ENCODE results near the gene GAS2. TPM values are rescaled to one million over a fixed set of nuclear protein-coding genes. Genes with fewer than 3 reads are reported as not detected.

The GAS2 gene
- total and polyA plus RNA-seq, 9 of the 15 experiments (the other 6 are each of a cell fraction or from before 2014, with no cell fraction given), result 0.77 to 1.9 (median 1.1) TPM

DNA sequence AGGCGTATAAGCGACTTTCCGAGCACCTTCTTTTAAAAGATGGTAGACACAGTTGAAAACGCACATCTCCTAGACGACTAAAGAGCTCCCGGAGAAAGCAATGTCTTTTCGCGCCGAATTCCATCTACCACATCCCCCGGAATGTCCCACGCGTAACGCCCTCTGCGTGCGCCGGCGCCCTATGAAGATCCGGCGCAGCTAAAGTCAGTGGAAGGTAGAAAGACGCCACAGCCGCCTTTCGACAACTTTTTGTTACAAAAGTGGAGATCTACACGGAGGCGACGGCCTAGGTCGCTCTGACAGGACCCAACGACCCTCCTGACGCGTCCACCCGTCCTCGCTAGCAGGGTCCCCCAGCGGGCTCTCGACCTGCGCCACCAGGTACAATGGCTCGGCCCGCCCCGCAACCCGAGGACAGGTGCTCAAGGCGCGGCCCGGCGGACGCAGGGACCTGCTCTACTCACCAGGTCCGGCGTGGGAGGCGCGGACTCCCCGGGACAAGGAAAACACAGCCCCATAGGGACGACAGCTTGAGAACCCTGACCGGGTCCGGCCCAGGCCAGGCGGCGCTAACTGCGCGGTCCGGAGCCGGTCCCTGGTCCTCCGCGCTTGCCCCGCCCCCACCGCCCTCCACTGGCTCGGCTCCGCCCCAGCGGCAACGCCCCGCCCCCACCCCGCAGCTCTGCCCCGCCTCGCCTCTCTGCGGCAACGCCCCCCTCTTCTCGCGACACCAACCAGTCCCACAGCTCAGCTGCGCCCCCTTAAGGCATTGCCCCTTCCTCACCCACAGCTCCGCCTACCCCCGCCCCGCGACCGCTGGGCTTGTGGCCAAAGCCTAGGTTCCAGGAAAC lies 163.0 kb downstream of the GAS2 start, which contains the start of gene SVIP (continued):
- TF ChIP-seq CBFA2T3 (IDR thresholded peaks at IDR 0.05) (0 out of 2 replicates have a peak, but pooled peaks have one; percentile 2), IRF2 (CRISPR knock-in tag; IDR thresholded peaks at IDR 0.05) (no peak), CEBPB (tag; IDR thresholded peaks at IDR 0.05) (no peak), ZNF175 (CRISPR knock-in tag; IDR thresholded peaks at IDR 0.05; ENCODE audit: low read depth) (no peak), MAFG (tag; conservative IDR thresholded peaks at IDR 0.05) (no peak), FOXA1 (IDR thresholded peaks at IDR 0.05; ENCODE audit: borderline replicate concordance) (no peak), CBX2 (IDR thresholded peaks at IDR 0.05; ENCODE audit: insufficient read depth, low read length, poor library complexity, severe bottlenecking) (no peak), TCF7 (IDR thresholded peaks at IDR 0.05; ENCODE audit: borderline replicate concordance) (no peak), NR4A1 (CRISPR knock-in tag; IDR thresholded peaks at IDR 0.05) (no peak), NR4A1 (tag; IDR thresholded peaks at IDR 0.05) (no peak), ZNF507 (tag; conservative IDR thresholded peaks at IDR 0.05) (no peak), ETV6 (IDR thresholded peaks at IDR 0.05; ENCODE audit: borderline replicate concordance in 1 of 2, low read depth in 2 of 2, low read length in 1 of 2) (no peak), ETV6 (CRISPR knock-in tag; IDR thresholded peaks at IDR 0.05; ENCODE audit: borderline replicate concordance) (no peak), ARID1B (IDR thresholded peaks at IDR 0.05) (no peak), ATF1 (CRISPR knock-in tag; IDR thresholded peaks at IDR 0.05) (no peak), ATF1 (tag; IDR thresholded peaks at IDR 0.05) (peak; percentile 51; the same call in 1 of the 2 replicates)
- TF ChIP-seq, protein P1, sequence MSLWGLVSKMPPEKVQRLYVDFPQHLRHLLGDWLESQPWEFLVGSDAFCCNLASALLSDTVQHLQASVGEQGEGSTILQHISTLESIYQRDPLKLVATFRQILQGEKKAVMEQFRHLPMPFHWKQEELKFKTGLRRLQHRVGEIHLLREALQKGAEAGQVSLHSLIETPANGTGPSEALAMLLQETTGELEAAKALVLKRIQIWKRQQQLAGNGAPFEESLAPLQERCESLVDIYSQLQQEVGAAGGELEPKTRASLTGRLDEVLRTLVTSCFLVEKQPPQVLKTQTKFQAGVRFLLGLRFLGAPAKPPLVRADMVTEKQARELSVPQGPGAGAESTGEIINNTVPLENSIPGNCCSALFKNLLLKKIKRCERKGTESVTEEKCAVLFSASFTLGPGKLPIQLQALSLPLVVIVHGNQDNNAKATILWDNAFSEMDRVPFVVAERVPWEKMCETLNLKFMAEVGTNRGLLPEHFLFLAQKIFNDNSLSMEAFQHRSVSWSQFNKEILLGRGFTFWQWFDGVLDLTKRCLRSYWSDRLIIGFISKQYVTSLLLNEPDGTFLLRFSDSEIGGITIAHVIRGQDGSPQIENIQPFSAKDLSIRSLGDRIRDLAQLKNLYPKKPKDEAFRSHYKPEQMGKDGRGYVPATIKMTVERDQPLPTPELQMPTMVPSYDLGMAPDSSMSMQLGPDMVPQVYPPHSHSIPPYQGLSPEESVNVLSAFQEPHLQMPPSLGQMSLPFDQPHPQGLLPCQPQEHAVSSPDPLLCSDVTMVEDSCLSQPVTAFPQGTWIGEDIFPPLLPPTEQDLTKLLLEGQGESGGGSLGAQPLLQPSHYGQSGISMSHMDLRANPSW (CRISPR knock-in tag; IDR thresholded peaks at IDR 0.05), result no peak
- TF ChIP-seq, protein P2, sequence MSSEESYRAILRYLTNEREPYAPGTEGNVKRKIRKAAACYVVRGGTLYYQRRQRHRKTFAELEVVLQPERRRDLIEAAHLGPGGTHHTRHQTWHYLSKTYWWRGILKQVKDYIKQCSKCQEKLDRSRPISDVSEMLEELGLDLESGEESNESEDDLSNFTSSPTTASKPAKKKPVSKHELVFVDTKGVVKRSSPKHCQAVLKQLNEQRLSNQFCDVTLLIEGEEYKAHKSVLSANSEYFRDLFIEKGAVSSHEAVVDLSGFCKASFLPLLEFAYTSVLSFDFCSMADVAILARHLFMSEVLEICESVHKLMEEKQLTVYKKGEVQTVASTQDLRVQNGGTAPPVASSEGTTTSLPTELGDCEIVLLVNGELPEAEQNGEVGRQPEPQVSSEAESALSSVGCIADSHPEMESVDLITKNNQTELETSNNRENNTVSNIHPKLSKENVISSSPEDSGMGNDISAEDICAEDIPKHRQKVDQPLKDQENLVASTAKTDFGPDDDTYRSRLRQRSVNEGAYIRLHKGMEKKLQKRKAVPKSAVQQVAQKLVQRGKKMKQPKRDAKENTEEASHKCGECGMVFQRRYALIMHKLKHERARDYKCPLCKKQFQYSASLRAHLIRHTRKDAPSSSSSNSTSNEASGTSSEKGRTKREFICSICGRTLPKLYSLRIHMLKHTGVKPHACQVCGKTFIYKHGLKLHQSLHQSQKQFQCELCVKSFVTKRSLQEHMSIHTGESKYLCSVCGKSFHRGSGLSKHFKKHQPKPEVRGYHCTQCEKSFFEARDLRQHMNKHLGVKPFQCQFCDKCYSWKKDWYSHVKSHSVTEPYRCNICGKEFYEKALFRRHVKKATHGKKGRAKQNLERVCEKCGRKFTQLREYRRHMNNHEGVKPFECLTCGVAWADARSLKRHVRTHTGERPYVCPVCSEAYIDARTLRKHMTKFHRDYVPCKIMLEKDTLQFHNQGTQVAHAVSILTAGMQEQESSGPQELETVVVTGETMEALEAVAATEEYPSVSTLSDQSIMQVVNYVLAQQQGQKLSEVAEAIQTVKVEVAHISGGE (CRISPR knock-in tag; IDR thresholded peaks at IDR 0.05), result peak in 1 of 3 experiments; percentile 71; a peak in 2 of 6 replicates
- TF ChIP-seq, protein P3, sequence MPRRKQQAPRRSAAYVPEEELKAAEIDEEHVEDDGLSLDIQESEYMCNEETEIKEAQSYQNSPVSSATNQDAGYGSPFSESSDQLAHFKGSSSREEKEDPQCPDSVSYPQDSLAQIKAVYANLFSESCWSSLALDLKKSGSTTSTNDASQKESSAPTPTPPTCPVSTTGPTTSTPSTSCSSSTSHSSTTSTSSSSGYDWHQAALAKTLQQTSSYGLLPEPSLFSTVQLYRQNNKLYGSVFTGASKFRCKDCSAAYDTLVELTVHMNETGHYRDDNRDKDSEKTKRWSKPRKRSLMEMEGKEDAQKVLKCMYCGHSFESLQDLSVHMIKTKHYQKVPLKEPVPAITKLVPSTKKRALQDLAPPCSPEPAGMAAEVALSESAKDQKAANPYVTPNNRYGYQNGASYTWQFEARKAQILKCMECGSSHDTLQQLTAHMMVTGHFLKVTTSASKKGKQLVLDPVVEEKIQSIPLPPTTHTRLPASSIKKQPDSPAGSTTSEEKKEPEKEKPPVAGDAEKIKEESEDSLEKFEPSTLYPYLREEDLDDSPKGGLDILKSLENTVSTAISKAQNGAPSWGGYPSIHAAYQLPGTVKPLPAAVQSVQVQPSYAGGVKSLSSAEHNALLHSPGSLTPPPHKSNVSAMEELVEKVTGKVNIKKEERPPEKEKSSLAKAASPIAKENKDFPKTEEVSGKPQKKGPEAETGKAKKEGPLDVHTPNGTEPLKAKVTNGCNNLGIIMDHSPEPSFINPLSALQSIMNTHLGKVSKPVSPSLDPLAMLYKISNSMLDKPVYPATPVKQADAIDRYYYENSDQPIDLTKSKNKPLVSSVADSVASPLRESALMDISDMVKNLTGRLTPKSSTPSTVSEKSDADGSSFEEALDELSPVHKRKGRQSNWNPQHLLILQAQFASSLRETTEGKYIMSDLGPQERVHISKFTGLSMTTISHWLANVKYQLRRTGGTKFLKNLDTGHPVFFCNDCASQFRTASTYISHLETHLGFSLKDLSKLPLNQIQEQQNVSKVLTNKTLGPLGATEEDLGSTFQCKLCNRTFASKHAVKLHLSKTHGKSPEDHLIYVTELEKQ (CRISPR knock-in tag; IDR thresholded peaks at IDR 0.05), result no peak

Measured in K562 (cell line).